IMR-90 (cell line): ENCODE measurements around the gene TTC23. TPM values are rescaled to one million over a fixed set of nuclear protein-coding genes. Genes with fewer than 3 reads are reported as not detected.

Experiments used
- ATAC-seq: fragments of 200-7000 bp; cut with Tn5 transposase; 2 replicates; pipeline ENCODE4 v1.9.1; 2020; ENCODE audit warnings: low read depth, mild to moderate bottlenecking, moderate library complexity
- BruUV-seq: library from RNA; stranded (reverse); fragments of 400-500 nt; replicated peaks from 2 replicates; lab custom pipeline; 2021; lab: Mats Ljungman, UMichigan
- CTCF ChIA-PET: fragments of 300-600 bp; formaldehyde crosslinking; extraction: SDS; loops from one replicate; lab custom pipeline; 2021; ENCODE audit warnings: antibody characterized with exemption; lab: Yijun Ruan, JAX
- POLR2A ChIA-PET: fragments of 300-600 bp; sonication (Branson Sonifier 250); formaldehyde crosslinking; loops from one replicate; lab custom pipeline; 2022; ENCODE audit warnings: antibody characterized with exemption; ENCODE audit not compliant: unreplicated experiment; lab: Charles Lee
- DNase-seq: peaks from one replicate; pipeline ENCODE4 v3.0.0; 2013
- H2AFZ ChIP-seq: replicated peaks from 2 replicates; pipeline ENCODE3; 2013; ENCODE audit warnings: low read length, mild to moderate bottlenecking; ENCODE audit not compliant: poor library complexity
- H2AK5ac ChIP-seq: 2 replicates; pipeline ENCODE4 v1.6.1; 2013; ENCODE audit warnings: low read depth, low read length, inconsistent platforms
- H2AK9ac ChIP-seq: replicated peaks from 2 replicates; pipeline ENCODE3; 2013; ENCODE audit warnings: mild to moderate bottlenecking, low read depth, low read length, moderate library complexity; ENCODE audit not compliant: poor library complexity
- H2BK120ac ChIP-seq: 2 replicates; pipeline ENCODE4 v1.6.1; 2013; ENCODE audit warnings: low read depth, low read length, inconsistent platforms
- H2BK15ac ChIP-seq: 3 replicates; pipeline ENCODE4 v1.6.1; 2013; ENCODE audit warnings: low read depth, low read length, inconsistent platforms
- H2BK20ac ChIP-seq: 2 replicates; pipeline ENCODE4 v1.6.1; 2013; ENCODE audit warnings: low read depth, mild to moderate bottlenecking, inconsistent platforms, low read length, moderate library complexity
- H2BK5ac ChIP-seq: 2 replicates; pipeline ENCODE4 v1.6.1; 2013; ENCODE audit warnings: mild to moderate bottlenecking, low read depth, low read length, inconsistent platforms; ENCODE audit not compliant: poor library complexity, severe bottlenecking
- H3K14ac ChIP-seq: replicated peaks from 2 replicates; pipeline ENCODE4 v1.6.1; 2013; ENCODE audit warnings: low read depth, low read length, inconsistent platforms
- H3K18ac ChIP-seq: 2 replicates; pipeline ENCODE4 v1.6.1; 2013; ENCODE audit warnings: low read depth, low read length, control low read depth
- H3K23ac ChIP-seq: 2 replicates; pipeline ENCODE4 v1.6.1; 2013; ENCODE audit warnings: low read depth, low read length, inconsistent platforms
- H3K27ac ChIP-seq: 2 replicates; pipeline ENCODE4 v1.5.1; 2013; ENCODE audit warnings: mild to moderate bottlenecking, control low read depth, low read length; ENCODE audit not compliant: insufficient read depth
- H3K27me3 ChIP-seq: 2 replicates; pipeline ENCODE4 v1.6.1; 2013; ENCODE audit warnings: low read length; ENCODE audit not compliant: control insufficient read depth, insufficient read depth
- H3K36me3 ChIP-seq: 2 replicates; pipeline ENCODE4 v1.6.1; 2013; ENCODE audit warnings: low read length, mixed read lengths; ENCODE audit not compliant: control insufficient read depth, insufficient read depth
- H3K4ac ChIP-seq: 2 replicates; pipeline ENCODE4 v1.6.1; 2013; ENCODE audit warnings: low read depth, low read length, inconsistent platforms
- H3K4me1 ChIP-seq: 2 replicates; pipeline ENCODE4 v1.6.1; 2013; ENCODE audit warnings: low read length, mixed read lengths; ENCODE audit not compliant: control insufficient read depth, insufficient read depth
- H3K4me2 ChIP-seq: 2 replicates; pipeline ENCODE4 v1.6.1; 2013; ENCODE audit warnings: low read depth, mild to moderate bottlenecking, control low read depth, low read length, moderate library complexity
- H3K4me3 ChIP-seq: 2 replicates; pipeline ENCODE4 v1.5.1; 2013; ENCODE audit warnings: low read depth, mild to moderate bottlenecking, control low read depth, low read length, moderate library complexity; ENCODE audit not compliant: insufficient read depth
- H3K56ac ChIP-seq: 2 replicates; pipeline ENCODE4 v1.6.1; 2013; ENCODE audit warnings: low read length, inconsistent platforms; ENCODE audit not compliant: insufficient read depth; ENCODE audit errors: extremely low read depth
- H3K79me1 ChIP-seq, 2 experiments: 2 replicates each; pipeline ENCODE4 v1.6.1; 2013; ENCODE audit warnings: low read length in 2 of 2, inconsistent platforms in 1 of 2, low read depth in 1 of 2
- H3K9ac ChIP-seq: 2 replicates; pipeline ENCODE4 v1.6.1; 2013; ENCODE audit warnings: low read depth, low read length, control low read depth
- H3K9me1 ChIP-seq: 2 replicates; pipeline ENCODE4 v1.6.1; 2013; ENCODE audit warnings: low read length, inconsistent platforms; ENCODE audit not compliant: insufficient read depth
- H3K9me3 ChIP-seq: 2 replicates; pipeline ENCODE4 v1.6.1; 2013; ENCODE audit warnings: low read length; ENCODE audit not compliant: control insufficient read depth, insufficient read depth
- H4K20me1 ChIP-seq: 2 replicates; pipeline ENCODE4 v1.6.1; 2013; ENCODE audit warnings: low read length, inconsistent platforms; ENCODE audit not compliant: insufficient read depth
- H4K5ac ChIP-seq: 2 replicates; pipeline ENCODE4 v1.6.1; 2013; ENCODE audit warnings: mild to moderate bottlenecking, low read depth, low read length, control low read depth
- H4K8ac ChIP-seq, 2 experiments: 2 replicates each; pipeline ENCODE4 v1.6.1; 2013; ENCODE audit warnings: low read depth in 2 of 2, low read length in 2 of 2, control low read depth in 1 of 2, inconsistent platforms in 1 of 2
- H4K91ac ChIP-seq: 2 replicates; pipeline ENCODE4 v1.6.1; 2013; ENCODE audit warnings: low read depth, low read length, inconsistent platforms; ENCODE audit not compliant: insufficient read depth
- BHLHE40 ChIP-seq: fragments of 150-350 bp; IDR thresholded peaks from 2 replicates; pipeline ENCODE4 v1.6.1; 2016; ENCODE audit warnings: mild to moderate bottlenecking, low read depth, low read length
- CEBPB ChIP-seq: IDR thresholded peaks from 2 replicates; pipeline ENCODE4 v1.6.1; 2012; ENCODE audit warnings: low read depth, low read length, improper control_type of control experiment
- CHD1 ChIP-seq: IDR thresholded peaks from 2 replicates; pipeline ENCODE4 v1.6.1; 2012; ENCODE audit warnings: low read depth, low read length, improper control_type of control experiment
- CTCF ChIP-seq: conservative IDR thresholded peaks from 2 replicates; pipeline ENCODE4 v1.5.1; 2012; ENCODE audit warnings: mild to moderate bottlenecking, low read depth, low read length, improper control_type of control experiment
- ELK1 ChIP-seq: fragments of 150-350 bp; IDR thresholded peaks from 2 replicates; pipeline ENCODE4 v1.6.1; 2016; ENCODE audit warnings: low read depth, mild to moderate bottlenecking, low read length, moderate library complexity, borderline replicate concordance
- FOS ChIP-seq: fragments of 150-350 bp; IDR thresholded peaks from 2 replicates; pipeline ENCODE4 v1.6.1; 2016; ENCODE audit warnings: low read depth, low read length
- MAFK ChIP-seq: IDR thresholded peaks from 2 replicates; pipeline ENCODE4 v1.6.1; 2012; ENCODE audit warnings: low read depth, low read length, improper control_type of control experiment
- MAZ ChIP-seq: IDR thresholded peaks from 2 replicates; pipeline ENCODE4 v1.6.1; 2012; ENCODE audit warnings: low read depth, mild to moderate bottlenecking, low read length, improper control_type of control experiment, moderate library complexity, borderline replicate concordance
- MXI1 ChIP-seq: IDR thresholded peaks from 2 replicates; pipeline ENCODE4 v1.6.1; 2012; ENCODE audit warnings: low read depth, mild to moderate bottlenecking, low read length, moderate library complexity, borderline replicate concordance
- NFE2L2 ChIP-seq: fragments of 150-350 bp; IDR thresholded peaks from 2 replicates; pipeline ENCODE4 v1.6.1; 2016; ENCODE audit warnings: low read depth, mild to moderate bottlenecking, low read length
- POLR2A ChIP-seq: IDR thresholded peaks from 2 replicates; pipeline ENCODE4 v1.6.1; 2012; ENCODE audit warnings: mild to moderate bottlenecking, low read depth, low read length
- RAD21 ChIP-seq: IDR thresholded peaks from 2 replicates; pipeline ENCODE4 v1.6.1; 2012; ENCODE audit warnings: low read length, improper control_type of control experiment
- RCOR1 ChIP-seq: IDR thresholded peaks from 2 replicates; pipeline ENCODE4 v1.6.1; 2012; ENCODE audit warnings: mild to moderate bottlenecking, low read length, improper control_type of control experiment; ENCODE audit not compliant: insufficient replicate concordance
- RFX5 ChIP-seq: IDR thresholded peaks from 2 replicates; pipeline ENCODE4 v1.8.0; 2012; ENCODE audit warnings: low read depth, mild to moderate bottlenecking, low read length, moderate library complexity
- SMC3 ChIP-seq: fragments of 150-350 bp; IDR thresholded peaks from 2 replicates; pipeline ENCODE4 v1.6.1; 2016; ENCODE audit warnings: low read depth, mild to moderate bottlenecking, antibody characterized with exemption, low read length, moderate library complexity
- USF2 ChIP-seq: fragments of 150-350 bp; IDR thresholded peaks from 2 replicates; pipeline ENCODE4 v1.6.1; 2017; ENCODE audit warnings: mild to moderate bottlenecking, antibody characterized with exemption, low read length, low read depth
- WGBS, 2 experiments: methylation state at CpG; one replicate each; pipeline versions ENCODE4 v1.1.5 to v1.1.7; 2013; ENCODE audit warnings: missing lambda C conversion rate in 2 of 2; ENCODE audit not compliant: insufficient read length in 1 of 2; ENCODE audit errors: extremely low coverage in 2 of 2; 5-methylcytosine and 5-hydroxymethylcytosine counted together
- dilution Hi-C: fragments of 300-500 bp; cut with HindIII; formaldehyde crosslinking; loops from one replicate; pipeline ENCODE4 v1.14.3; 2018; ENCODE audit warnings: low sequenced_read_pairs; ENCODE audit not compliant: unreplicated experiment
- in situ Hi-C: fragments of 300-500 bp; cut with MboI; formaldehyde crosslinking; loops from 3 replicates; pipeline ENCODE4 v1.14.3; 2019; ENCODE audit warnings: low sequenced_read_pairs, inconsistent platforms, mixed read lengths
- intact Hi-C: fragments of 100-400 bp; cut with micrococcal nuclease; formaldehyde crosslinking; loops from 2 replicates; pipeline ENCODE4 v1.10.0; 2022
- polyA plus RNA-seq, 3 experiments: library from polyadenylated mRNA; depleted of rRNA; stranded (reverse); fragments of >200 nt; gene quantifications; 2 replicates each; pipeline ENCODE4 v1.2.3, GENCODE V29; 2012; ENCODE audit warnings: low replicate concordance in 1 of 3
- total RNA-seq: library from RNA; depleted of rRNA; stranded (reverse); fragments of >200 nt; gene quantifications from 2 replicates; pipeline ENCODE4 v1.2.3, GENCODE V29; 2012

The TTC23 gene
- total and polyA plus RNA-seq, 2 of the 4 experiments (the other 2 are of a cell fraction) = 7.8 to 29.8 TPM

- Histone ChIP-seq H3K56ac (no peak overlapping the region), H3K14ac (no peak overlapping the region), H3K9ac (no peak overlapping the region), H3K4me1 (peaks cover 8% of the 10 kb centered on the region), H2BK120ac (no peak overlapping the region), H2AFZ (no peak overlapping the region), H3K18ac (no peak overlapping the region), H2AK9ac (no peak overlapping the region), H2BK20ac (no peak overlapping the region), H2AK5ac (no peak overlapping the region), H3K36me3 (peaks cover 8% of the 10 kb centered on the region), H4K20me1 (no peaks in the 10 kb centered on the region; the same call in 1 of the 2 replicates), H2BK5ac (no peak overlapping the region), H4K8ac (no peak overlapping the region), H3K4me2 (no peak overlapping the region), H3K4me3 (no peak overlapping the region), H3K23ac (no peak overlapping the region), H4K5ac (no peak overlapping the region), H3K27ac (no peak overlapping the region), H3K4ac (no peak overlapping the region), H2BK15ac (no peak overlapping the region), H4K91ac (no peak overlapping the region), H3K27me3 (no peaks in the 10 kb centered on the region), H3K79me1 (peaks cover 5 to 35% of the 10 kb centered on the region in 2 experiments; a peak in 3 of 4 replicates), H3K9me3 (no peaks in the 10 kb centered on the region), H3K9me1 (peaks cover 21% of the 10 kb centered on the region)
- DNase-seq (no peak), ATAC-seq (no peak)
- TF ChIP-seq MXI1 (no peak), MAFK (no peak), RAD21 (no peak), CHD1 (no peak), USF2 (no peak), SMC3 (no peak), CTCF (no peak), CEBPB (no peak), BHLHE40 (no peak), RCOR1 (no peak), NFE2L2 (no peak), FOS (no peak), RFX5 (no peak), MAZ (no peak), ELK1 (no peak), POLR2A (no peak)
- ChIA-PET POLR2A (no interaction called here), CTCF (no interaction called here)
- intact Hi-C loops (no loop called here), dilution Hi-C loops (no loop called here), in situ Hi-C loops (no loop called here)
- 100% methylated on average over 1 of the region's 6 CpGs; no CpG with 5 or more reads in 1 of the 2 experiments for WGBS, 2 experiments
- BruUV-seq = no TSS peak
Measured at GRCh38 chr15:99128411-99128810, 121.0 kb downstream of the TTC23 start.
